SJSA1 (cell line): Measurements from ENCODE around the gene NMUR1. TPM values are rescaled to one million over a fixed set of nuclear protein-coding genes. Genes with fewer than 3 reads are reported as not detected.

Source experiments
- DNase-seq, 2 experiments: peaks; one replicate each; pipeline ENCODE4 v3.0.0-alpha.2; 2015 to 2020; ENCODE audit warnings: low spot score in 2 of 2, low read depth in 1 of 2
- H3K27ac ChIP-seq: fragments of 250-450 bp; sonication (Bioruptor Pico); 2 replicates; pipeline ENCODE4 v1.5.1; 2020; ENCODE audit warnings: mild to moderate bottlenecking, moderate library complexity
- H3K27me3 ChIP-seq: fragments of 250-450 bp; sonication (Bioruptor Pico); replicated peaks from 2 replicates; pipeline ENCODE4 v1.5.1; 2020; ENCODE audit warnings: mild to moderate bottlenecking, moderate library complexity
- H3K36me3 ChIP-seq: fragments of 250-450 bp; sonication (Bioruptor Pico); 2 replicates; pipeline ENCODE4 v1.5.1; 2020; ENCODE audit warnings: mild to moderate bottlenecking
- H3K4me1 ChIP-seq: fragments of 250-450 bp; sonication (Bioruptor Pico); replicated peaks from 2 replicates; pipeline ENCODE4 v1.6.1; 2021; ENCODE audit warnings: mild to moderate bottlenecking
- H3K4me3 ChIP-seq: fragments of 250-450 bp; sonication (Bioruptor Pico); 2 replicates; pipeline ENCODE4 v1.5.1; 2020; ENCODE audit warnings: mild to moderate bottlenecking
- H3K9me3 ChIP-seq: fragments of 250-450 bp; sonication (Bioruptor Pico); replicated peaks from 2 replicates; pipeline ENCODE4 v1.5.1; 2020; ENCODE audit warnings: mild to moderate bottlenecking
- total RNA-seq: library from RNA; depleted of rRNA; stranded (reverse); fragments of >200 nt; shearing (Covaris generic); gene quantifications from 2 replicates; pipeline ENCODE4 v1.2.3, GENCODE V29; 2014

NMUR1 gene
- total RNA-seq, 1 experiment from 2014 or later, result 0.21 TPM

DNA sequence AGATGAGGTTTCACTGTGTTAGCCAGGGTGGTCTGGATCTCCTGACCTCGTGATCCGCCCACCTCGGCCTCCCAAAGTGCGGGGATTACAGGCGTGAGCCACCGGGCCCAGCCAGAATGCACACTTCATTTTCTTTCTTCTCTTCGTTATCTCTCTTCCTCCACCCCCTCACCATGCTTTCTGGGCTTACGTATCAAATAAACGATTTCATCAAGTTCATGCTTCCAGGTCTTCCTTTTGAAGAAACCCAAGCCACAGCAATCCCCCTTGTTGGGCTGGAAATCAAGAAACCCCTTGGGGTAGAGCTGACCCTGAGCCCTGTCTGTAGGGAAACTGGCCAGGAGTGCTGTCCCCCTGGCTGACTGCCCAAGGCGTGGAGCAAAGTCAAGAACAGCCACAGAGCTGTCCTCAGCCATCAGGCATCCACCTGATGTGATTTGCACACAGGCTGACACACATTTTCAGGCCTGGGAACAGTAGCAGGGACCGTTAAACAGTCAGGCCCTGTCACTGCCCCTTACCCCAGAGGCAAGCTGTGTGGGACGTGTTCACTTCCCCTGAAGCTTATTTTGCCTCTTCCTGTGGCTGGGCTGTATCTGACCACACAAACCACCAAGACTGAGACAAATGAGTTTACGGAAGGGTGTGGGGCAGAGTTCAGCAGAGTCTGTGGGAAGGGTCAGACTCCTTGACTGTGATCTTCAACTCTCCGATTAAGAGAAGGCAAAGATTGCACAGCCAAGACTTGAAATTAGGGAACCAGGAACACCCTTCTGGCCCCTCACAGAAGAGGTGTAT is 15.1 kb upstream of the NMUR1 start:
- Histone ChIP-seq H3K4me1 (peaks cover 25% of the 10 kb centered on the region), H3K36me3 (no peaks in the 10 kb centered on the region), H3K9me3 (no peaks in the 10 kb centered on the region), H3K27me3 (no peaks in the 10 kb centered on the region), H3K27ac (peak overlapping the region; percentile 67), H3K4me3 (no peak overlapping the region)
- DNase-seq, result peak; percentile 71 to 78

- no peak for DNase-seq
- Histone ChIP-seq H3K9me3 (no peaks in the 10 kb centered on the region), H3K36me3 (no peaks in the 10 kb centered on the region), H3K27ac (no peak overlapping the region), H3K4me1 (peaks cover 21% of the 10 kb centered on the region), H3K27me3 (no peaks in the 10 kb centered on the region), H3K4me3 (no peak overlapping the region)
These were observed 11.9 kb upstream of the NMUR1 start for GRCh38 chr2:231542136-231542535.

GRCh38 chr2:231541645-231542044 is 11.4 kb upstream of the NMUR1 start:
- Histone ChIP-seq H3K27ac (no peak overlapping the region), H3K4me1 (peaks cover 21% of the 10 kb centered on the region), H3K36me3 (no peaks in the 10 kb centered on the region), H3K9me3 (no peaks in the 10 kb centered on the region), H3K4me3 (no peak overlapping the region), H3K27me3 (no peaks in the 10 kb centered on the region)
- no peak for DNase-seq

GRCh38 chr2:231539991-231540390 is 9.7 kb upstream of the NMUR1 start:
- no peak for DNase-seq
- H3K4me1 ChIP-seq, result peaks cover 7% of the 10 kb centered on the region
- no peaks in the 10 kb centered on the region for H3K36me3 ChIP-seq
- H3K27ac ChIP-seq, result no peak overlapping the region
- H3K4me3 ChIP-seq, result no peak overlapping the region
- H3K9me3 ChIP-seq, result no peaks in the 10 kb centered on the region
- no peaks in the 10 kb centered on the region for H3K27me3 ChIP-seq

DNA sequence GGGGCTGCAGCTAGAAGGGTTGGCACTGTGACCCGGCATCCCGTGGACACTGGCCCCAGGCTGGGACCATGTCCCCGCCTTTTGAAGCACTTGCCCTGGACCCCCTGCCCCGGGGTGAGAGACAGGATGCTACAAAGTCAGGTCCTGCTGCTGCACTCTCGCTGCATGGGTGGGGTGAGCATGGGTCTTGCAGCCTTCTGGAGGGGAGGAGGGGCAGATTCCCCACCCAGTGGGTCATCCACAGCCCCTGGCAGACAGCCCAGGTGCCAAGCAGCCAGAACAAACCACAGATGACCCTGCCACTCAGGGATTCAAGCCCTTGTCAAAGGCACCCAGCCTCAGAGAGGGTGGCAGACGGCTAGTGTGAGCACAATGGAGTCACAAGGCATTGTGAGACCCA is 5.7 kb upstream of the NMUR1 start:
- DNase-seq, result no peak
- no peaks in the 10 kb centered on the region for H3K27me3 ChIP-seq
- no peaks in the 10 kb centered on the region for H3K9me3 ChIP-seq
- no peak overlapping the region for H3K4me3 ChIP-seq
- H3K27ac ChIP-seq, result no peak overlapping the region
- H3K4me1 ChIP-seq, result peaks cover 3% of the 10 kb centered on the region; the same call in 1 of the 2 replicates
- H3K36me3 ChIP-seq, result no peaks in the 10 kb centered on the region

DNA sequence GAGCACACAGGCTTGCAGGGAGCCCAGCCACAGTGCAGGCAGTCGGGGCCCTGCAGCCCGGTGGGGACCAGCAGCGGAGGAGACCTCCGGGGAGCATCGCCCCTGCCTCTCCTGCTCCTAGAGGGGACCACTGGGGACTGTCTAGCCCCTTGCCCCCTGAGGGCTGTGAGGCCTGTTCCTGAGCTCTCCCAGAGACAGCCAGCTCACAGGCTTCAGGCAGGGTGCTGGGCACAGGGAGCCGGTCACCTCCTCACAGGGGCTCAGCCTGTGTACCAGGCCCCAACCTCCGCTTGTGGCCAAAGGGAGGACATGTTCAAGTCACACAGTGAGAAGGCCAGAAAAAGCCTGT is 3.5 kb upstream of the NMUR1 start:
- no peak for DNase-seq
- Histone ChIP-seq H3K4me3 (no peak overlapping the region), H3K27ac (no peak overlapping the region), H3K27me3 (no peaks in the 10 kb centered on the region), H3K4me1 (peaks cover 8% of the 10 kb centered on the region), H3K36me3 (no peaks in the 10 kb centered on the region), H3K9me3 (no peaks in the 10 kb centered on the region)

DNA sequence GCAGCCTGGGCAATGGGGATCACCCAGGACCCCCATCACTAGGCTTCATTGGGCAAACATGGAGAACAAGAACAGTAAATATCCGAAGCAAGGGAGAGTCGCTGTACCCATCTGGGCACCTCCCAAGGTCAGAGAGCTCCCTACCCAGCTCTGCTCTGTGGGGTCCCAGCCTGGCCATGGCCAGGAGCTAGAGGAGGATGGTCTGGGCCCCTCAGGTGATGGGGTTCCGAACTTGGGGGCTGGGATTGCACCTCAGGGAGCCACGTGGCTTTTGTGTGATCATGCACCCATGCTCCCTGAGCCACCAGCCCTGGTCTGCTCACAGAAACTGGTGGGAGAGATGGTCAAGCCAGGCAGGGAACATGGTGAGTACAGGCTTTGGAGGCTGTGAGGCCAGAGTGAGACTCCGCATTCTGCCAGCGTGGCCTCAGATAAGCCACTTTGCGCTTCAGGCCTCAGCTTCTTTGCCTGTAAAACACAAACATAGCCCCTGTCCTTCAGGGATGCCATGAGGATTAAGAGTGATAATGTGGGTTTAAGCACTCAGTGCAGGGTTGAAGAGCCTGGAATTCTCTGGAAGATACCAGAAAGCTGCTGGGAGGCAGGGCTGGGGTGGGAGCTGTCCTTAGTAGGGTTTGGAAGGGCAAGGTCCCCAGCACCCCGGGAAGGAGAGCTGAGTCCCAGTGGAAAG is 3.0 kb upstream of the NMUR1 start:
- H3K4me1 ChIP-seq, result peaks cover 8% of the 10 kb centered on the region
- H3K36me3 ChIP-seq, result no peaks in the 10 kb centered on the region
- no peaks in the 10 kb centered on the region for H3K27me3 ChIP-seq
- no peak overlapping the region for H3K27ac ChIP-seq
- H3K9me3 ChIP-seq, result no peaks in the 10 kb centered on the region
- no peak overlapping the region for H3K4me3 ChIP-seq
- no peak for DNase-seq

DNA sequence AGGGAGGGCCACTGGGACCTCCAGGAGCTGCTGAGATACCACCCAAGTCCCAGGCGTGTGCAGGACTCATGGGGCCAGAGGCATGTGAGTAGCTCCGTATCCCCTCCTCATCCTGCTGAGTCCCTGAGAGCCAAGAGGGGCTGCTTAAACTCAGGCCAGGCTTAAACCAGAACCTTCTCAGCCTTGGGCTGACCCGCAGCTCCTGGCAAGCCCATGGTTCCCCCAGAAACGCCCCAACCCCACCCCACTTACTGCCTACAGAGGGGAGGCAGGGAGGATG is 2.5 kb upstream of the NMUR1 start:
- Histone ChIP-seq H3K36me3 (no peaks in the 10 kb centered on the region), H3K27ac (no peak overlapping the region), H3K4me3 (no peak overlapping the region), H3K27me3 (no peaks in the 10 kb centered on the region), H3K9me3 (no peaks in the 10 kb centered on the region), H3K4me1 (peaks cover 8% of the 10 kb centered on the region)
- DNase-seq, result no peak

- DNase-seq, result no peak
- no peak overlapping the region for H3K27ac ChIP-seq
These were observed 1.9 kb upstream of the NMUR1 start for GRCh38 chr2:231531883-231532755.

GRCh38 chr2:231531466-231531865 is 1.2 kb upstream of the NMUR1 start:
- H3K4me3 ChIP-seq, result no peak overlapping the region
- no peak overlapping the region for H3K27ac ChIP-seq
- no peaks in the 10 kb centered on the region for H3K27me3 ChIP-seq
- peaks cover 8% of the 10 kb centered on the region for H3K4me1 ChIP-seq
- H3K9me3 ChIP-seq, result no peaks in the 10 kb centered on the region
- no peaks in the 10 kb centered on the region for H3K36me3 ChIP-seq
- no peak for DNase-seq

More at GRCh38 chr2:231531883-231532755, 1.9 kb upstream of the NMUR1 start:
- no peaks in the 10 kb centered on the region for H3K36me3 ChIP-seq
- H3K4me3 ChIP-seq, result no peak overlapping the region
- no peaks in the 10 kb centered on the region for H3K27me3 ChIP-seq
- H3K4me1 ChIP-seq, result peaks cover 8% of the 10 kb centered on the region
- H3K9me3 ChIP-seq, result no peaks in the 10 kb centered on the region

DNA sequence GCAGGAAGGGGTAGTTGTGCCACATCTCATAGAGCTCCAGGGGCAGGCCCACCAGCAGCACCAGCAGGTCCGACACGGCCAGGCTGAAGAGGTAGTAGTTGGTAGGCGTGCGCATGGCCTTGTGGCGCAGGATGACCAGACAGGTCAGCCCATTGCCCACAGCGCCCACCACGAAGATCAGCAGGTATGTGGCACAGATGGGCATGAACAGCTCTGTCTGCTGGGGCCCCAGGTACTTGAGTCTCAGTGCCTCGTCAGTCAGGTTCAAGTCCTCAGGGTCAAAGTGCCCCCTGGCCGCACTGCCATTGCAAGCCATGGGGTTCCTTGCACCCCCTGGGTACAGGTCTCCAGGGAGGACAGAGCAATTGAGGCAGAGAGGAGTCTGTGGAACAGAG is 1.6 kb downstream of the NMUR1 start:
- Histone ChIP-seq H3K27me3 (no peaks in the 10 kb centered on the region), H3K36me3 (no peaks in the 10 kb centered on the region), H3K4me1 (peaks cover 12% of the 10 kb centered on the region), H3K9me3 (no peaks in the 10 kb centered on the region), H3K27ac (no peak overlapping the region), H3K4me3 (no peak overlapping the region)
- no peak for DNase-seq

DNA sequence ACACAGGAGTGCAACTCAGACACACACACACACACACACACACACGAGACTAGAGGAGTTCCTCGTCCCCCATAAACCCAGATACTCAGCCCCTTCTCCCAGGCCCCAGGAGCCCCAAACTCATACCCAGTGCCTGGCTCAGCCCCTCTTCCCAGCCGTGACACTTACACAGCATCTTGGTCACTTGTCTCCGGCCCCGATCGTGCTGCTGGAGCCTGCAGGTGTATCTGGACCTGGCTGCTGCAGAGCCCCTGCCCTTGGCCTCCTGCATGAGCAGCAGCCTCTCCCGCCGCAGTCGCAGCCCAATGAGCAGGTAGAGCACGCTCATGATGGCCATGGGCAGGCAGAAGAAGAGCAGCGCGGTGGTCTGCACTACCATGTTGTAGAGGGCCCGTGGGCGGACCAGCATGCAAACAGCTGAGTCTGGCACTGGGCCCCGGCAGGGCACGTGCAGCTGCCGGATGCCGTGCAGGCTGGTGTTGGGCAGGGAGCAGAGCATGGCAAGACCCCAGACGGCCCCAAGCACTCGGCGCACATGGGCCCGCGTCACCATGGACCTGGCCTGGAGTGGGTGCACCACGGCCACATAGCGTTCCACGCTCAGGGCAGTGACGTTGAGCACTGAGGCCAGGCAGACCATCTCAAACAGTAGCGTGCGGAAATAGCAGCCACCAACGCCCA is 2.1 kb downstream of the NMUR1 start:
- Histone ChIP-seq H3K27me3 (no peaks in the 10 kb centered on the region), H3K4me3 (no peak overlapping the region), H3K9me3 (no peaks in the 10 kb centered on the region), H3K36me3 (no peaks in the 10 kb centered on the region), H3K4me1 (peaks cover 17% of the 10 kb centered on the region), H3K27ac (no peak overlapping the region)
- DNase-seq, result no peak

- Histone ChIP-seq H3K9me3 (no peaks in the 10 kb centered on the region), H3K4me3 (no peak overlapping the region), H3K27ac (no peak overlapping the region), H3K4me1 (peaks cover 23% of the 10 kb centered on the region), H3K27me3 (no peaks in the 10 kb centered on the region), H3K36me3 (no peaks in the 10 kb centered on the region)
- no peak for DNase-seq
These were observed 3.2 kb downstream of the NMUR1 start for GRCh38 chr2:231527091-231527395.
